K562 (cell line): ENCODE results near the gene NQO2. TPM values are rescaled to one million over a fixed set of nuclear protein-coding genes. Genes with fewer than 3 reads are reported as not detected.
A peak's percentile ranks its signal among the peaks of the same experiment; 100 is the strongest.

Experiments
- ATAC-seq: fragments of 200-7000 bp; cut with Tn5 transposase; 3 replicates; pipeline ENCODE4 v1.9.1; 2020; ENCODE audit warnings: moderate library complexity
- BruUV-seq: library from RNA; stranded (reverse); fragments of 400-500 nt; replicated peaks from 2 replicates; lab custom pipeline; 2021; lab: Mats Ljungman, UMichigan
- CTCF ChIA-PET: fragments of 300-600 bp; formaldehyde crosslinking; extraction: SDS; loops from one replicate; lab custom pipeline; 2021; ENCODE audit warnings: low intra/inter-chr PET ratio; lab: Yijun Ruan, JAX
- POLR2A ChIA-PET: fragments of 300-600, 350-650 bp; sonication (Branson Sonifier 250); formaldehyde crosslinking; extraction: SDS; loops from one replicate; lab custom pipeline; 2021; ENCODE audit warnings: antibody characterized with exemption, inconsistent platforms; lab: Yijun Ruan, JAX
- DNase-seq, 4 experiments: peaks; one replicate each; pipeline versions ENCODE4 v3.0.0 to v3.0.0-alpha.2; 2011 to 2018; ENCODE audit warnings: low spot score in 3 of 4, mixed read lengths in 3 of 4; ENCODE audit errors: extremely low read depth in 1 of 4
- FAIRE-seq: peaks from 2 replicates; lab custom pipeline; 2011; peaks lifted over from hg19 to GRCh38; lab: Jason Lieb, UNC
- H2AFZ ChIP-seq: 2 replicates; pipeline ENCODE4 v1.6.0; 2011; ENCODE audit warnings: low read depth, low read length, control low read depth, inconsistent platforms
- H3K27ac ChIP-seq: fragments of 200-600 bp; 3 replicates; pipeline ENCODE4 v1.8.0; 2011; ENCODE audit warnings: low read depth, mild to moderate bottlenecking, control low read depth, inconsistent platforms, low read length, moderate library complexity, mixed read lengths; ENCODE audit errors: extremely low read depth
- H3K27me3 ChIP-seq, 2 experiments: fragments of 300-600 bp in 1 of 2; 2 replicates in 1 of 2; 3 replicates in 1 of 2; pipeline versions ENCODE4 v1.6.0 to v1.8.0; 2011; ENCODE audit warnings: inconsistent platforms in 2 of 2, low read length in 2 of 2, mild to moderate bottlenecking in 1 of 2, mixed read lengths in 1 of 2, moderate library complexity in 1 of 2; ENCODE audit not compliant: control insufficient read depth in 2 of 2, insufficient read depth in 2 of 2
- H3K36me3 ChIP-seq: fragments of 300-600 bp; 3 replicates; pipeline ENCODE4 v1.8.0; 2011; ENCODE audit warnings: mild to moderate bottlenecking, low read length, inconsistent platforms; ENCODE audit not compliant: control insufficient read depth, insufficient read depth
- H3K4me1 ChIP-seq, 2 experiments: fragments of 200-600 bp in 1 of 2; replicated peaks in 1 of 2; 2 replicates in 1 of 2; 3 replicates in 1 of 2; pipeline versions ENCODE4 v1.5.1 to v1.8.0; 2011; ENCODE audit warnings: inconsistent platforms in 2 of 2, low read length in 2 of 2, mild to moderate bottlenecking in 1 of 2, mixed read lengths in 1 of 2, moderate library complexity in 1 of 2; ENCODE audit not compliant: control insufficient read depth in 2 of 2, insufficient read depth in 2 of 2
- H3K4me2 ChIP-seq: 2 replicates; pipeline ENCODE4 v1.6.1; 2011; ENCODE audit warnings: low read length, control low read depth, inconsistent platforms, mixed read lengths; ENCODE audit not compliant: insufficient read depth
- H3K4me3 ChIP-seq: fragments of 200-600 bp; sonication (generic), shearing (Covaris generic); 2 replicates; pipeline ENCODE4 v1.5.1; 2016; ENCODE audit warnings: control low read depth, inconsistent platforms
- H3K79me2 ChIP-seq: fragments of 200-600 bp; 3 replicates; pipeline ENCODE4 v1.8.0; 2011; ENCODE audit warnings: low read length, inconsistent platforms; ENCODE audit not compliant: control insufficient read depth, insufficient read depth
- H3K9ac ChIP-seq, 2 experiments: 2 replicates each; pipeline versions ENCODE4 v1.6.0 to v1.6.1; 2011; ENCODE audit warnings: low read depth in 2 of 2, low read length in 2 of 2, control low read depth in 1 of 2, inconsistent platforms in 1 of 2, mild to moderate bottlenecking in 1 of 2, mixed read lengths in 1 of 2; ENCODE audit not compliant: insufficient read depth in 1 of 2
- H3K9me1 ChIP-seq: one replicate; pipeline ENCODE4 v1.6.0; 2011; ENCODE audit warnings: inconsistent platforms, mild to moderate bottlenecking, low read length, moderate library complexity; ENCODE audit not compliant: control insufficient read depth, insufficient read depth
- H3K9me3 ChIP-seq: replicated peaks from 2 replicates; pipeline ENCODE4 v1.5.1; 2011; ENCODE audit warnings: low read depth, low read length, inconsistent platforms; ENCODE audit not compliant: control insufficient read depth, insufficient read depth
- H4K20me1 ChIP-seq: replicated peaks from 2 replicates; pipeline ENCODE4 v1.6.1; 2011; ENCODE audit warnings: low read length, inconsistent platforms, mixed read lengths; ENCODE audit not compliant: control insufficient read depth, insufficient read depth
- NFXL1 ChIP-seq: fragments of 450-650 bp; formaldehyde crosslinking; IDR thresholded peaks from 2 replicates; pipeline ENCODE4 v1.4.0; 2021; ENCODE audit warnings: mild to moderate bottlenecking
- POLR2AphosphoS2 ChIP-seq: IDR thresholded peaks from 2 replicates; pipeline ENCODE4 v1.6.1; 2012; ENCODE audit warnings: low read length, improper control_type of control experiment
- RBFOX2 ChIP-seq: fragments of 200-400 bp; formaldehyde crosslinking; IDR thresholded peaks from 2 replicates; pipeline ENCODE4 v1.6.1; 2017; ENCODE audit warnings: low read depth, mild to moderate bottlenecking, low read length, moderate library complexity
- WHSC1 ChIP-seq: IDR thresholded peaks from one replicate; pipeline ENCODE4 v1.6.1; 2012; ENCODE audit warnings: low read length, control low read depth, inconsistent platforms
- ZNF354B ChIP-seq: fragments of 250-450 bp; sonication (Bioruptor Pico); IDR thresholded peaks from 2 replicates; pipeline ENCODE4 v1.4.0; 2020
- WGBS: fragments of 100-300 bp; shearing (Covaris generic); methylation state at CpG from one replicate; pipeline ENCODE4 v1.1.6; 2016; ENCODE audit warnings: low coverage, mixed read lengths; ENCODE audit not compliant: insufficient coverage; ENCODE audit errors: missing lambda C conversion rate; 5-methylcytosine and 5-hydroxymethylcytosine counted together
- in situ Hi-C: fragments of 300-500 bp; cut with MboI; formaldehyde crosslinking; loops from 4 replicates; pipeline ENCODE4 v1.15.0; 2018; ENCODE audit warnings: inconsistent platforms, mixed read lengths
- intact Hi-C: fragments of 100-400 bp; cut with micrococcal nuclease; formaldehyde crosslinking; loops from 2 replicates; pipeline ENCODE4 v1.14.2; 2022
- polyA plus RNA-seq, 8 experiments: library from polyadenylated mRNA; depleted of rRNA in 4 of 8; stranded (reverse) in 5 of 8; unstranded in 3 of 8; fragments of >200 nt; fragmentation: Nextera tagmentation in 2 of 8; fragmentation: Illumina TruSeq in 1 of 8; extraction: Ambion mirVana in 2 of 8; extraction: Trizol in 1 of 8; gene quantifications; 2 replicates each; pipeline versions ENCODE4 v1.2.1 to v1.2.3, GENCODE V29; 2011 to 2014; ENCODE audit warnings: inconsistent platforms in 1 of 8, missing spikeins in 1 of 8
- total RNA-seq, 7 experiments: library from RNA; depleted of rRNA in 6 of 7; stranded (reverse); fragments of >200 nt in 6 of 7; fragmentation: Illumina TruSeq in 2 of 7; extraction: Trizol in 2 of 7; gene quantifications; 2 replicates each; pipeline versions ENCODE4 v1.2.1 to v1.2.3, GENCODE V29; 2011 to 2021; ENCODE audit warnings: low replicate concordance in 1 of 7
- TF ChIP-seq, protein P1 (sequence below): fragments of 200-800 bp; sonication (Bioruptor generic); IDR thresholded peaks from 2 replicates; pipeline ENCODE4 v1.6.1; 2016; ENCODE audit warnings: missing genetic modification characterization, missing compliant biosample characterization

The NQO2 gene
- total and polyA plus RNA-seq, 9 of the 15 experiments (the other 6 are each of a cell fraction or from before 2014, with no cell fraction given): 54.6 to 214 (median 116) TPM

DNA sequence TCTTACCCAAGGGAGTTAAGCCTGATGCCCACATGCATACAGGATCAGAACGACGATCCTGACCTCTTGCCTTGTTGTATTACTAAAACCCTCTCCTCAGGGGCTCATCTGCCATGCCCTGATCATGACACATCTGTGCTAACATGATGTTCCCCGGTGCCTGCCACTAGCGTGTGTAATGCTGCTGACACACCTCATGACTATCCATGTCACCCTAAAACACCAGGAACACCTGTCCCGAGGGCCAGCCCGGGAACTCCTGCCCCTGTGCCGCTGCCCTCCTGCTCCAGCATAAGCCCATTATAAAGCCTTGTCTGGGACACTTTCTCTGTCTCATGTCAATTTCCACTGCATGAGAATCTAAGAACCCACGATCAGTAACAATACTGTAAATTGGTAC is 35.9 kb upstream of the NQO2 start:
- Histone ChIP-seq H3K36me3 (peaks cover 24% of the 10 kb centered on the region; the same call in 2 of the 3 replicates), H3K9me3 (no peaks in the 10 kb centered on the region), H3K4me3 (no peak overlapping the region), H2AFZ (no peak overlapping the region), H3K9me1 (no peaks in the 10 kb centered on the region), H3K27me3 (no peaks in the 10 kb centered on the region), H3K4me1 (peaks cover 38 to 57% of the 10 kb centered on the region in 2 experiments), H4K20me1 (no peaks in the 10 kb centered on the region), H3K79me2 (peaks cover 97% of the 10 kb centered on the region), H3K9ac (peak overlapping the region in 1 of 2 experiments; percentile 62; a peak in 1 of 4 replicates), H3K4me2 (peak overlapping the region; percentile 14), H3K27ac (no peak overlapping the region; the same call in 2 of the 3 replicates)
- DNase-seq: no peak
- ChIA-PET CTCF (no interaction called here), POLR2A (interaction anchor here (0.9 to 2.0 kb wide), 3 partner anchors 8 to 60 kb away, joined by 4 to 10 read pairs (median 8); partner anchors contain the start of genes SERPINB6 and SERPINB9)
- intact Hi-C loops: no loop called here
- FAIRE-seq: no peak
- peak; percentile 3 for TF ChIP-seq WHSC1
- TF ChIP-seq POLR2AphosphoS2: 0 out of 2 replicates have a peak, but pooled peaks have one; percentile 33
- TF ChIP-seq, protein P1, sequence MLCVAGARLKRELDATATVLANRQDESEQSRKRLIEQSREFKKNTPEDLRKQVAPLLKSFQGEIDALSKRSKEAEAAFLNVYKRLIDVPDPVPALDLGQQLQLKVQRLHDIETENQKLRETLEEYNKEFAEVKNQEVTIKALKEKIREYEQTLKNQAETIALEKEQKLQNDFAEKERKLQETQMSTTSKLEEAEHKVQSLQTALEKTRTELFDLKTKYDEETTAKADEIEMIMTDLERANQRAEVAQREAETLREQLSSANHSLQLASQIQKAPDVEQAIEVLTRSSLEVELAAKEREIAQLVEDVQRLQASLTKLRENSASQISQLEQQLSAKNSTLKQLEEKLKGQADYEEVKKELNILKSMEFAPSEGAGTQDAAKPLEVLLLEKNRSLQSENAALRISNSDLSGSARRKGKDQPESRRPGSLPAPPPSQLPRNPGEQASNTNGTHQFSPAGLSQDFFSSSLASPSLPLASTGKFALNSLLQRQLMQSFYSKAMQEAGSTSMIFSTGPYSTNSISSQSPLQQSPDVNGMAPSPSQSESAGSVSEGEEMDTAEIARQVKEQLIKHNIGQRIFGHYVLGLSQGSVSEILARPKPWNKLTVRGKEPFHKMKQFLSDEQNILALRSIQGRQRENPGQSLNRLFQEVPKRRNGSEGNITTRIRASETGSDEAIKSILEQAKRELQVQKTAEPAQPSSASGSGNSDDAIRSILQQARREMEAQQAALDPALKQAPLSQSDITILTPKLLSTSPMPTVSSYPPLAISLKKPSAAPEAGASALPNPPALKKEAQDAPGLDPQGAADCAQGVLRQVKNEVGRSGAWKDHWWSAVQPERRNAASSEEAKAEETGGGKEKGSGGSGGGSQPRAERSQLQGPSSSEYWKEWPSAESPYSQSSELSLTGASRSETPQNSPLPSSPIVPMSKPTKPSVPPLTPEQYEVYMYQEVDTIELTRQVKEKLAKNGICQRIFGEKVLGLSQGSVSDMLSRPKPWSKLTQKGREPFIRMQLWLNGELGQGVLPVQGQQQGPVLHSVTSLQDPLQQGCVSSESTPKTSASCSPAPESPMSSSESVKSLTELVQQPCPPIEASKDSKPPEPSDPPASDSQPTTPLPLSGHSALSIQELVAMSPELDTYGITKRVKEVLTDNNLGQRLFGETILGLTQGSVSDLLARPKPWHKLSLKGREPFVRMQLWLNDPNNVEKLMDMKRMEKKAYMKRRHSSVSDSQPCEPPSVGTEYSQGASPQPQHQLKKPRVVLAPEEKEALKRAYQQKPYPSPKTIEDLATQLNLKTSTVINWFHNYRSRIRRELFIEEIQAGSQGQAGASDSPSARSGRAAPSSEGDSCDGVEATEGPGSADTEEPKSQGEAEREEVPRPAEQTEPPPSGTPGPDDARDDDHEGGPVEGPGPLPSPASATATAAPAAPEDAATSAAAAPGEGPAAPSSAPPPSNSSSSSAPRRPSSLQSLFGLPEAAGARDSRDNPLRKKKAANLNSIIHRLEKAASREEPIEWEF (CRISPR knock-in tag): no peak
- TF ChIP-seq NFXL1 (CRISPR knock-in tag): no peak
- no peak for TF ChIP-seq ZNF354B
- TF ChIP-seq RBFOX2: 0 out of 2 replicates have a peak, but pooled peaks have one; percentile 2
- in situ Hi-C loops: no loop called here
- WGBS: 74% methylated on average over 8 of the region's 8 CpGs
- no TSS peak for BruUV-seq
- no peak; the same call in none of the 3 replicates for ATAC-seq
